DOHH2 (cell line): ENCODE data around the gene FAM20C.

Source experiments
- EZH2phosphoT487 ChIP-seq: fragments of 200-600 bp; sonication (generic); IDR thresholded peaks from 2 replicates; pipeline ENCODE4 v1.6.1; 2017; ENCODE audit warnings: borderline replicate concordance, mild to moderate bottlenecking, antibody characterized with exemption, low read length, moderate library complexity, mixed read lengths
- TF ChIP-seq, protein P1 (sequence below): fragments of 200-600 bp; sonication (generic); IDR thresholded peaks from one replicate; pipeline ENCODE4 v1.5.1; 2014; ENCODE audit warnings: antibody characterized with exemption, mild to moderate bottlenecking, low read depth, low read length; ENCODE audit not compliant: poor library complexity, severe bottlenecking

DNA sequence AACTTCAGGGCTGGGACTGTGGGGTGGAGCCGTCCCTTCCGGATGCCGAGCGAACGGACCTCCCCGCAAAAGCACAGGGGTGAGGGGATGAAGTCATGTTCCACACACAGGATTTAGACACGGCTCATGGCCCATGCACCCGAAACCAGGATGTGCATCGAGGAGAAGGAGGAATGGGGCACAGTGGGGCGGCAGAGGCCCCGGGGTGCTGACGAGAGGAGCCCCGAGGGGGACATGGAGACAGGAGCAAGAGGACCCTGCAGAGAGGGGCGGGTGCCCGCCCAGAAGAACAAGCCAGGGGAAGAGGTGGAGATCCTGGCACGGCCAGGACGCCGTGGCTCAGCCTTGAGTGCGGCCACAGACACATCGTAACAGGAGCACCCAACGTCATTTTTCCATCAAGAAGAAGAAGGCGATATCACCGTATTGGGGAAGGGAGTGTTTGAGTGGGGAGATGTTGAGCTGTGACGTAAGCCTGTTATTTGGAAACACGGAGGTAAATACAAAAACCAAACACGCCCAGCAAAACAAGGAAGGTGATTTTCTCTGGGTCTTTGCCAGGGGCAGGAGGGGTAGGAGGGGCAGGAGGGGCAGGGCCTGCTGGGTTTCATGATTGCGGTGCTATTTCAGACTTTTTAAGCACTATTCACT, 72.3 kb downstream of the FAM20C start:
- TF ChIP-seq, protein P1, sequence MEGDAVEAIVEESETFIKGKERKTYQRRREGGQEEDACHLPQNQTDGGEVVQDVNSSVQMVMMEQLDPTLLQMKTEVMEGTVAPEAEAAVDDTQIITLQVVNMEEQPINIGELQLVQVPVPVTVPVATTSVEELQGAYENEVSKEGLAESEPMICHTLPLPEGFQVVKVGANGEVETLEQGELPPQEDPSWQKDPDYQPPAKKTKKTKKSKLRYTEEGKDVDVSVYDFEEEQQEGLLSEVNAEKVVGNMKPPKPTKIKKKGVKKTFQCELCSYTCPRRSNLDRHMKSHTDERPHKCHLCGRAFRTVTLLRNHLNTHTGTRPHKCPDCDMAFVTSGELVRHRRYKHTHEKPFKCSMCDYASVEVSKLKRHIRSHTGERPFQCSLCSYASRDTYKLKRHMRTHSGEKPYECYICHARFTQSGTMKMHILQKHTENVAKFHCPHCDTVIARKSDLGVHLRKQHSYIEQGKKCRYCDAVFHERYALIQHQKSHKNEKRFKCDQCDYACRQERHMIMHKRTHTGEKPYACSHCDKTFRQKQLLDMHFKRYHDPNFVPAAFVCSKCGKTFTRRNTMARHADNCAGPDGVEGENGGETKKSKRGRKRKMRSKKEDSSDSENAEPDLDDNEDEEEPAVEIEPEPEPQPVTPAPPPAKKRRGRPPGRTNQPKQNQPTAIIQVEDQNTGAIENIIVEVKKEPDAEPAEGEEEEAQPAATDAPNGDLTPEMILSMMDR, result no peak
- TF ChIP-seq EZH2phosphoT487, result no peak
